Measurements from ENCODE around the gene NRF1.
"Not testable (repeated sequence)": the region's sequence is repeated elsewhere in the genome, so short reads cannot be mapped to it uniquely, and the experiment has no call there.

Gene NRF1

GRCh38 chr7:129644634-129645230, 33.2 kb downstream of the NRF1 start:
- in situ Hi-C loops (cut with HindIII; ENCODE audit: low sequenced_read_pairs), result no loop called here

GRCh38 chr7:129646369-129647021, 35.0 kb downstream of the NRF1 start:
- in situ Hi-C loops (cut with HindIII; ENCODE audit: low sequenced_read_pairs), result no loop called here

- in situ Hi-C loops (cut with HindIII; ENCODE audit: low sequenced_read_pairs), result no loop called here
Observed at GRCh38 chr7:129649128-129649690, 37.7 kb downstream of the NRF1 start.

GRCh38 chr7:129650056-129650758, 38.7 kb downstream of the NRF1 start:
- in situ Hi-C loops (cut with HindIII; ENCODE audit: low sequenced_read_pairs), result loop anchor here (10.0 kb wide), 1 partner anchor 375 kb away; no protein-coding TSS in a partner anchor

GRCh38 chr7:129652914-129653313, 41.4 kb downstream of the NRF1 start:
- in situ Hi-C loops (cut with HindIII; ENCODE audit: low sequenced_read_pairs), result loop anchor here (10.0 kb wide), 1 partner anchor 372 kb away; no protein-coding TSS in a partner anchor

- in situ Hi-C loops (cut with HindIII; ENCODE audit: low sequenced_read_pairs), result loop anchor here (10.0 kb wide), 1 partner anchor 369 kb away; no protein-coding TSS in a partner anchor
Observed at GRCh38 chr7:129655811-129656210, 44.3 kb downstream of the NRF1 start.

- in situ Hi-C loops (cut with HindIII; ENCODE audit: low sequenced_read_pairs), result loop anchor here (10.0 kb wide), 1 partner anchor 367 kb away; no protein-coding TSS in a partner anchor
Observed at GRCh38 chr7:129657363-129657762, 45.8 kb downstream of the NRF1 start.

GRCh38 chr7:129659907-129660306, 48.4 kb downstream of the NRF1 start:
- in situ Hi-C loops (cut with HindIII; ENCODE audit: low sequenced_read_pairs), result loop anchor here (10.0 kb wide), 1 partner anchor 365 kb away; no protein-coding TSS in a partner anchor

GRCh38 chr7:129661645-129662182, 50.2 kb downstream of the NRF1 start:
- in situ Hi-C loops (cut with HindIII; ENCODE audit: low sequenced_read_pairs), result no loop called here

- in situ Hi-C loops (cut with HindIII; ENCODE audit: low sequenced_read_pairs), result not testable (repeated sequence)
Observed at GRCh38 chr7:129663240-129663639, 51.7 kb downstream of the NRF1 start.

- in situ Hi-C loops (cut with HindIII; ENCODE audit: low sequenced_read_pairs), result no loop called here
Observed at GRCh38 chr7:129664029-129665012, 52.8 kb downstream of the NRF1 start.

GRCh38 chr7:129665013-129665401, 53.5 kb downstream of the NRF1 start:
- in situ Hi-C loops (cut with HindIII; ENCODE audit: low sequenced_read_pairs), result no loop called here

- in situ Hi-C loops (cut with HindIII; ENCODE audit: low sequenced_read_pairs), result no loop called here
Observed at GRCh38 chr7:129667116-129667515, 55.6 kb downstream of the NRF1 start.

- in situ Hi-C loops (cut with HindIII; ENCODE audit: low sequenced_read_pairs), result no loop called here
Observed at GRCh38 chr7:129667551-129667950, 56.0 kb downstream of the NRF1 start.

- in situ Hi-C loops (cut with HindIII; ENCODE audit: low sequenced_read_pairs), result no loop called here
Observed at GRCh38 chr7:129669901-129670300, 58.4 kb downstream of the NRF1 start.

- in situ Hi-C loops (cut with HindIII; ENCODE audit: low sequenced_read_pairs), result no loop called here
Observed at GRCh38 chr7:129670656-129671055, 59.1 kb downstream of the NRF1 start.

- in situ Hi-C loops (cut with HindIII; ENCODE audit: low sequenced_read_pairs), result no loop called here
Observed at GRCh38 chr7:129671266-129671665, 59.7 kb downstream of the NRF1 start.

- in situ Hi-C loops (cut with HindIII; ENCODE audit: low sequenced_read_pairs), result not testable (repeated sequence)
Observed at GRCh38 chr7:129674475-129674874, 63.0 kb downstream of the NRF1 start.

GRCh38 chr7:129675521-129675920, 64.0 kb downstream of the NRF1 start:
- in situ Hi-C loops (cut with HindIII; ENCODE audit: low sequenced_read_pairs), result no loop called here
